Activated CD8-positive, alpha-beta memory T cell treated with anti-CD3 and anti-CD28 coated beads, Interleukin-2, amount 10 ng/mL, durations not matched to agents 7 days and 5 days (primary cell): ENCODE measurements around the gene PACS1. TPM values are rescaled to one million over a fixed set of nuclear protein-coding genes. Genes with fewer than 3 reads are reported as not detected.

Experiments
- ATAC-seq: fragments of 150-1000 bp; cut with Tn5 transposase; one replicate; pipeline ENCODE4 v1.10.0; 2021; ENCODE audit warnings: moderate library complexity
- CTCF ChIA-PET: fragments of 350-600 bp; sonication (Branson Sonifier 250); formaldehyde crosslinking; loops from one replicate; lab custom pipeline; 2021; ENCODE audit warnings: antibody characterized with exemption; lab: Charles Lee
- DNase-seq: peaks from one replicate; pipeline ENCODE4 v3.0.0-alpha.2; 2020
- H3K27ac Mint-ChIP-seq: one replicate; pipeline ENCODE4 v1.8.0; 2021; ENCODE audit warnings: mild to moderate bottlenecking, mixed read lengths
- H3K27me3 Mint-ChIP-seq: one replicate; pipeline ENCODE4 v1.8.0; 2021; ENCODE audit warnings: mixed read lengths
- H3K36me3 Mint-ChIP-seq: one replicate; pipeline ENCODE4 v1.8.0; 2021; ENCODE audit warnings: mild to moderate bottlenecking, mixed read lengths
- H3K4me1 Mint-ChIP-seq: one replicate; pipeline ENCODE4 v1.8.0; 2021; ENCODE audit warnings: mixed read lengths
- H3K4me3 Mint-ChIP-seq: one replicate; pipeline ENCODE4 v1.8.0; 2021; ENCODE audit warnings: mild to moderate bottlenecking, moderate library complexity, mixed read lengths
- H3K9me3 Mint-ChIP-seq: one replicate; pipeline ENCODE4 v1.8.0; 2022; ENCODE audit warnings: low read depth, mixed read lengths
- total RNA-seq, 2 experiments: library from RNA; stranded (reverse); gene quantifications; one replicate each; pipeline ENCODE4 v1.2.3, GENCODE V29; 2021

The PACS1 gene
- total RNA-seq, 2 experiments from 2014 or later = 96.6 to 104 TPM

GRCh38 chr11:66278363-66279091 lies 208.5 kb downstream of the PACS1 start:
- CTCF ChIA-PET = interaction anchor here (1.0 to 6.5 kb wide), 3 partner anchors 8 to 19 kb away, joined by 3 to 85 read pairs (median 8); partner anchors contain the start of gene RAB1B
- no peak for DNase-seq
- no peaks in the 10 kb centered on the region for H3K9me3 Mint-ChIP-seq
- no peak overlapping the region for H3K27ac Mint-ChIP-seq
- peaks cover 11% of the 10 kb centered on the region for H3K36me3 Mint-ChIP-seq
- peaks cover 3% of the 10 kb centered on the region for H3K27me3 Mint-ChIP-seq
- peak; percentile 4 for ATAC-seq
- no peak overlapping the region for H3K4me3 Mint-ChIP-seq
- peaks cover 26% of the 10 kb centered on the region for H3K4me1 Mint-ChIP-seq

DNA sequence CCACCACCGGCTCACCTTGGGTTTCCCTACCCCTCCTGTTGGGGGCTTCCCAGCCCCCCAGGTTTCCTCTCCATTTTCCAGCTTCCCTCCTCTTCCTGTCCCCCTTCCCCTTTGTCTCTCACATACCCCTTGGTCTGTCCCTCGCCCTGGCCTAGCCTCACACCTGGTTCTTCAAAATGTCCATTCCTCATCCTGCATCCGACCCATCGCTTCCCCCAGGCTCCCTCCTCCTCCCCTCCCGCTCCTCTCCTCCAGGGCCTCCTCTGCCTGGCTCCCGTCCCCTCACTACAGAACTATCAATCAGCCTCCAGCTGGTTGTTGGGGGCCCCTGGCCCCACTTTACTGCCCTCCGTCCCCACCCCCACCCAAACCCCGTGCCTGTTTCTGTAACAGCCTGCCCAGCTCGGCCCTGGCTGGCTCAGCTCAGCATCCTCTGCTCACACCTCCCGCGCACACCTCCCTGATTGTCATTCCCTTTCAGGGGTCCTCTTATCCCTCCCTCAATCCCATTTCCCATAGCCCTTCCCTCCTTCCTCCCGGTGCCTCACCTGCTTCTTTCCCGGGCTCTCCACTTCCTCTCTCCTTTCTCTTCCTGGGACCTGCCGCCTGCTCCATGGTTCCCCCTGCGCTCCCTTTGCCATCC lies 209.1 kb downstream of the PACS1 start:
- H3K4me1 Mint-ChIP-seq = peaks cover 25% of the 10 kb centered on the region
- CTCF ChIA-PET = interaction anchor here (1.0 to 6.5 kb wide), 6 partner anchors 9 to 57 kb away, joined by 3 to 85 read pairs (median 10); partner anchors contain the start of genes RAB1B and YIF1A
- peaks cover 8% of the 10 kb centered on the region for H3K36me3 Mint-ChIP-seq
- DNase-seq (no peak), ATAC-seq (no peak)
- peaks cover 3% of the 10 kb centered on the region for H3K27me3 Mint-ChIP-seq
- no peak overlapping the region for H3K27ac Mint-ChIP-seq
- H3K9me3 Mint-ChIP-seq = no peaks in the 10 kb centered on the region
- no peak overlapping the region for H3K4me3 Mint-ChIP-seq

DNA sequence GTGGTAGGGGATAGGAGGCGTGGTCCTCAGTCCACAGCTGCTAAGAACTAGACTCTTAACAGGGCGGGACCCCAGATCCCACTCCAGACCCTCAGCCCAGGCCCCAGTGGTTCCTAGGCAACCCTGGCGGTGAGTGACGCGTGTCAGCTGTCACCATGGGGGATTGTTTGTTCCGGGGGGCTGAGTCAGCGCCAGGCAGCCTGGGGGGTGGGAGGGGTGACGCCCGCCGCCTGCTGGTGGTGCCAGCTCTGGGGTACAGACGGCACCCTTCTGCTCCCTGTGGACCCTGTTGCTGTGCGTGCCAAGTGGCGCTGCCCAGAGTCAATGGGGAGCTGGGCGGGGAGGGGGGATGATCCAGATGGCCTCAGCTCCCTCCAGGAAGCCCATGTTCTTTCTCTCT lies 210.4 kb downstream of the PACS1 start:
- H3K4me1 Mint-ChIP-seq = peaks cover 25% of the 10 kb centered on the region
- H3K27me3 Mint-ChIP-seq = peaks cover 3% of the 10 kb centered on the region
- ATAC-seq = no peak
- CTCF ChIA-PET = interaction anchor here (0.9 to 6.5 kb wide), 8 partner anchors 8 to 104 kb away, joined by 3 to 85 read pairs (median 4); partner anchors contain the start of genes RAB1B, TMEM151A and YIF1A
- no peak overlapping the region for H3K4me3 Mint-ChIP-seq
- peaks cover 6% of the 10 kb centered on the region for H3K36me3 Mint-ChIP-seq
- H3K27ac Mint-ChIP-seq = no peak overlapping the region
- no peaks in the 10 kb centered on the region for H3K9me3 Mint-ChIP-seq
- DNase-seq = no peak

DNA sequence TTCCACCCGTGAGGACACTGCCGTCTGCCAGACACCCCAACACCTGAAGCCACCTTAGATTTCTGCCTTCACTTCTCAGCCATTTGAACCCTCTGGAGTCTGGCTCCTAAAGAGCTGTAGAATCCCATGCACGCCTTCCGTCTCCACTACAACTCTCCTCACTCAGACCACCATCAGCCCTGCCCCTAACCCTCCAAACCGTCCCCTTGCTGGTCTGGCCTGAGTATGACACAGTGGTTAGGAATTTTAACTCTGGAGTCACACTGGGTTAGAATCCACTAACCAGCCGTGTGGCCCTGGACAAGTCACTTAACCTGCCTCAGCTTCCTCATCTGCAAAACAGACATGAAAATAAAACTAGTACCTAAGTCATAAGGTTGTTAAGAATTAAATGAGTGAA lies 210.9 kb downstream of the PACS1 start:
- no peak overlapping the region for H3K4me3 Mint-ChIP-seq
- no peak for DNase-seq
- CTCF ChIA-PET = interaction anchor here (0.9 to 6.5 kb wide), 7 partner anchors 10 to 104 kb away, joined by 3 to 85 read pairs (median 4); partner anchors contain the start of genes RAB1B and TMEM151A
- peaks cover 25% of the 10 kb centered on the region for H3K4me1 Mint-ChIP-seq
- H3K27ac Mint-ChIP-seq = no peak overlapping the region
- ATAC-seq = no peak
- H3K27me3 Mint-ChIP-seq = peaks cover 3% of the 10 kb centered on the region
- H3K36me3 Mint-ChIP-seq = peaks cover 5% of the 10 kb centered on the region
- H3K9me3 Mint-ChIP-seq = no peaks in the 10 kb centered on the region

GRCh38 chr11:66281776-66282467 lies 211.8 kb downstream of the PACS1 start:
- Mint-ChIP-seq H3K27ac (peak overlapping the region; percentile 10), H3K4me1 (peaks cover 26% of the 10 kb centered on the region), H3K27me3 (peaks cover 3% of the 10 kb centered on the region), H3K36me3 (peaks cover 1% of the 10 kb centered on the region), H3K4me3 (no peak overlapping the region), H3K9me3 (no peaks in the 10 kb centered on the region)
- no peak for ATAC-seq
- no peak for DNase-seq
- CTCF ChIA-PET = interaction anchor here (0.7 to 8.5 kb wide), 18 partner anchors 9 to 156 kb away, joined by 3 to 85 read pairs (median 5); partner anchors contain the start of genes BRMS1, CD248, MRPL11 and RAB1B

DNA sequence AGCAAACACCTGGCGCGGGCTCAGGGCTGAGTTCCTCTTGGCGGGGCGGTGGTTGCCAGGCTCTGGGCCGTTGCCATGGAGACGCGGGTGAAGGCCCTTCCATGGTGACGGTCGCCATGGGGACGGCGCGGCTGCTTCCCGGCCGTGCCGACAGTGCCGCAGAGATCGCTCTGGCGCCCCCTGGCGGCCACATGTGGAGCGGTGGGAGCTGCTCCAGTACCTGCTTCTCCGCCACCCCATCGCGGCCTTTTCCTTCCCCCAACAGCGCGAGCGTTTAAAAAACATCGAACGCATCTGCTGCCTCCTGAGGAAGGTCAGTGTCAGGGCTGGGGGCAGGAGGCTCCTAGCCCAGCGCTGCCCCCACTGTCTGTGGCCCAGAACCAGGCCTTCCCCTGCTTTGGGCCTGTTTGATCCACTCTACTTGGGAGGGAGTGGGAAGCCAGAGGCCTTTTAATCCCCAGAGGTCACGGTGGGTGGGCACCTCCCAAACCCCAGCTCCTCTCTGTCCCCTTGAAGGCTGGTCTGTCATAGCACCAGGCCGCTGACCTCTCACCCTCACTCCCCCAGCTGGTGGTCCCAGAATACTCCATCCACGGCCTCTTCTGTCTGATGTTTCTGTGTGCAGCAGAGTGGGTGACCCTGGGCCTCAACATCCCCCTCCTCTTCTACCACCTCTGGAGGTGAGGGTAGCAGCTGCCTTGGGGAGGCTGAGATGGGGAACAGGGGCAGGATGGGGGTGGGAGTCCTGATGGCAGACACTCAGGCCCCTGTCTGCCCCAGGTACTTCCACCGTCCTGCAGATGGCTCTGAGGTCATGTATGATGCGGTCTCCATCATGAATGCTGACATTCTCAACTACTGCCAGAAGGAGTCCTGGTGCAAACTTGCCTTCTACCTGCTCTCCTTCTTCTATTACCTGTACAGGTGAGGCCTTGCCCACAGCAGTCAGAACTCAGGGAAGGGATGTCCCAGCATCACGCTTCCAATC lies 212.7 kb downstream of the PACS1 start:
- CTCF ChIA-PET = interaction anchor here (0.7 to 8.5 kb wide), 19 partner anchors 8 to 212 kb away, joined by 3 to 85 read pairs (median 5); partner anchors contain the start of genes BRMS1, CD248, MRPL11 and RAB1B
- H3K9me3 Mint-ChIP-seq = no peaks in the 10 kb centered on the region
- DNase-seq = peak; percentile 99
- peaks cover 3% of the 10 kb centered on the region for H3K27me3 Mint-ChIP-seq
- H3K27ac Mint-ChIP-seq = peak overlapping the region; percentile 36
- ATAC-seq = peak; percentile 88
- H3K4me1 Mint-ChIP-seq = peaks cover 26% of the 10 kb centered on the region
- H3K4me3 Mint-ChIP-seq = no peak overlapping the region
- H3K36me3 Mint-ChIP-seq = no peaks in the 10 kb centered on the region

DNA sequence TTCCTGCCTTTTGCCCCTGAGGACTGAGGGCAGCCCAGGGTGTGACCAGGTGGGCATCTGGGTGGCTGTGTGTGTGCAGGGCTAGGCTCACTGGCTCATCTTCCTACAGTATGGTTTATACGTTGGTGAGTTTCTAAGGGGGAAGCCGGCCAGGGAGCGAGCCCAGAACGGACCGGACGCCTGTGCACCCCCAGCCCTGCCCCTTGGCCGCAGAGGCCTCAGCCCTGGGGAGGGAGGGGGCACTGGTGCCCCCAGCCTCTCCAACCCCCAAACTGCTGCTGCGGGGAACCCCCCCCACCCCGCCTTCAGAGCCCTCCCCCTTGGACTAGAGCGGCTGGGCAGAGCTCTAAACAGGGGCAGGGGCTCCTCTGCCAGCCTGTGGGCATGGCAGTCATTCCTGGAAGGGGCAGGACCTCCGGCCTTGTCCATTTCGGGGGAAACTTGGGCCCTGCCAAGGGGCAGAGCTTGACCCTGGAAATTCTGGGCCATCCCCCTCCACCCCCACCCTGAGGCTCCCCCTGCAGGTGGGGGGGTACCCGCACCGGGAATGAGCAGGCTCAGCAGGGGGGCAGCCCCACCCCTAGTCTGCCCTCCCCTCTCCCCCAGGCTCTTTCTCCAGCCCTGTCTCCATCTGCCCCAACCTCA lies 213.5 kb downstream of the PACS1 start:
- no peaks in the 10 kb centered on the region for H3K9me3 Mint-ChIP-seq
- H3K4me1 Mint-ChIP-seq = peaks cover 32% of the 10 kb centered on the region
- H3K36me3 Mint-ChIP-seq = no peaks in the 10 kb centered on the region
- no peak overlapping the region for H3K4me3 Mint-ChIP-seq
- ATAC-seq (no peak), DNase-seq (no peak)
- H3K27ac Mint-ChIP-seq = no peak overlapping the region
- CTCF ChIA-PET = interaction anchor here (1.0 to 8.5 kb wide), 12 partner anchors 10 to 213 kb away, joined by 3 to 85 read pairs (median 6); partner anchors contain the start of genes BRMS1 and RAB1B
- H3K27me3 Mint-ChIP-seq = peaks cover 3% of the 10 kb centered on the region

- H3K4me3 Mint-ChIP-seq = no peak overlapping the region
- no peaks in the 10 kb centered on the region for H3K27me3 Mint-ChIP-seq
- no peak overlapping the region for H3K27ac Mint-ChIP-seq
- H3K9me3 Mint-ChIP-seq = no peaks in the 10 kb centered on the region
- CTCF ChIA-PET = interaction anchor here (6.5 to 8.5 kb wide), 2 partner anchors 14 to 62 kb away, joined by 75 to 85 read pairs; partner anchors contain the start of gene RAB1B
- H3K4me1 Mint-ChIP-seq = peaks cover 37% of the 10 kb centered on the region
- ATAC-seq (no peak), DNase-seq (no peak)
- no peaks in the 10 kb centered on the region for H3K36me3 Mint-ChIP-seq
Observed at GRCh38 chr11:66284526-66285078, 214.5 kb downstream of the PACS1 start.

DNA sequence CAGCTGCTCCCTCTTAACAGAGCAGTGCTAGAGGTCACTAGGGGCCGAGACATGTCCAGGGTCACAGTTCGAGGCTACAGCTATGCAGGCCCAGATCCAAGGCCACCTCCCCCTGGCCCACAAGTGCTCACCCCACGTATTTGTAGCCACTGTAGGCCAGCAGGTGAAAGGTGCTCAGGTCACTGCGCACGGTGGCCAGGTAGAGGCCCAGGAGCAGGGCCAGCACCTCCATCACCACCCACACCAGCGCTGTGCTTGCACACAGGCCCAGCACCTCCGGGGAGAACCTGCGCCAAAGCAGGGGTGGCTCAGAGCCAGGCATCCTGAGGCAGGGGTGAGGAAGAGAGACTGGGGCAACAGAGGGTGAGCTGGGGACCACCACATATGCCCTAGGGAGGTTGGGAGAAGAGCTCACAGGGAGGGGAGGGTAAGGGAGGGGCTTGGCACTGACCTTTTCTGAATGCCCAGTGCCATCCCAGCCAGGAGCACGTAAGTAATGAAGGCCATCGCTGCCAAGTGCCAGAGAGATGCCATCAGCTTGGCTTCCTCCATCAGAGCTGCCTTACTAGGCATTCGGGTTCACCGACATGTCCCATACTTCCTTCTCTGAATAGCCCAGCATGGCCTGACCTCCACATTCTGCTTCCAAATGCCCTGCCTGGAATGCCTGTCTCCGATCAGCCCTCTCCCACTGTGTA lies 215.3 kb downstream of the PACS1 start:
- CTCF ChIA-PET = interaction anchor here (1.4 to 8.5 kb wide), 2 partner anchors 15 to 63 kb away, joined by 3 to 75 read pairs; no protein-coding TSS in a partner anchor
- ATAC-seq (no peak), DNase-seq (no peak)
- no peaks in the 10 kb centered on the region for H3K9me3 Mint-ChIP-seq
- peaks cover 45% of the 10 kb centered on the region for H3K4me1 Mint-ChIP-seq
- H3K27ac Mint-ChIP-seq = no peak overlapping the region
- H3K4me3 Mint-ChIP-seq = no peak overlapping the region
- H3K27me3 Mint-ChIP-seq = peaks cover 7% of the 10 kb centered on the region
- no peaks in the 10 kb centered on the region for H3K36me3 Mint-ChIP-seq

- no peaks in the 10 kb centered on the region for H3K9me3 Mint-ChIP-seq
- CTCF ChIA-PET = interaction anchor here (0.6 to 8.5 kb wide), 5 partner anchors 14 to 65 kb away, joined by 3 to 75 read pairs (median 3); no protein-coding TSS in a partner anchor
- H3K4me3 Mint-ChIP-seq = no peak overlapping the region
- peaks cover 17% of the 10 kb centered on the region for H3K27me3 Mint-ChIP-seq
- H3K27ac Mint-ChIP-seq = peak overlapping the region; percentile 32
- ATAC-seq = no peak
- peaks cover 50% of the 10 kb centered on the region for H3K4me1 Mint-ChIP-seq
- DNase-seq = no peak
- H3K36me3 Mint-ChIP-seq = no peaks in the 10 kb centered on the region
Observed at GRCh38 chr11:66286699-66287098, 216.6 kb downstream of the PACS1 start.
